ENCODE results near the gene SPACA7.

Gene SPACA7

DNA sequence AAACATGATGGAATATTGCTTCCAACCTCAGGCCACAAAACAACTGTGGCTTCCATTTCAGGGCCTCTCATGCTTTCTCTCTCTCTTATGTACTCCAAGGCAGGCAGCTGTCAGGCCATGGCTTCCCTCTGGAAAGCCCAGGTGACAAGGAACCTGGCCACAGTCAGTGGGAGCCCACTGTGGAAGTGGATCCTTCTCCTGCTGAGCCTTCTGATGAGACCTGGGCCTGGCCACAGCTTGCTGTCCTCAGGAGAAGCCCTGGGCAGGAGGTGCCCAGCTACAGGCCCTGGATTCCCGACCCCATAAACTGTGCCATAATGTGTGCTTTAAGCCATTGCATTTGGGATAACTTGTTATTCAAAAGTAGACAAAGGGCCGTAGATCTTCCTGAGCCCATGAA, 71.2 kb downstream of the SPACA7 start:
- TF ChIP-seq, protein P1, sequence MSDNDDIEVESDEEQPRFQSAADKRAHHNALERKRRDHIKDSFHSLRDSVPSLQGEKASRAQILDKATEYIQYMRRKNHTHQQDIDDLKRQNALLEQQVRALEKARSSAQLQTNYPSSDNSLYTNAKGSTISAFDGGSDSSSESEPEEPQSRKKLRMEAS (IDR thresholded peaks at IDR 0.05) = no peak
- TF ChIP-seq EP300 (IDR thresholded peaks at IDR 0.05; ENCODE audit: borderline replicate concordance) (no peak), NFIC (IDR thresholded peaks at IDR 0.05) (no peak)

DNA sequence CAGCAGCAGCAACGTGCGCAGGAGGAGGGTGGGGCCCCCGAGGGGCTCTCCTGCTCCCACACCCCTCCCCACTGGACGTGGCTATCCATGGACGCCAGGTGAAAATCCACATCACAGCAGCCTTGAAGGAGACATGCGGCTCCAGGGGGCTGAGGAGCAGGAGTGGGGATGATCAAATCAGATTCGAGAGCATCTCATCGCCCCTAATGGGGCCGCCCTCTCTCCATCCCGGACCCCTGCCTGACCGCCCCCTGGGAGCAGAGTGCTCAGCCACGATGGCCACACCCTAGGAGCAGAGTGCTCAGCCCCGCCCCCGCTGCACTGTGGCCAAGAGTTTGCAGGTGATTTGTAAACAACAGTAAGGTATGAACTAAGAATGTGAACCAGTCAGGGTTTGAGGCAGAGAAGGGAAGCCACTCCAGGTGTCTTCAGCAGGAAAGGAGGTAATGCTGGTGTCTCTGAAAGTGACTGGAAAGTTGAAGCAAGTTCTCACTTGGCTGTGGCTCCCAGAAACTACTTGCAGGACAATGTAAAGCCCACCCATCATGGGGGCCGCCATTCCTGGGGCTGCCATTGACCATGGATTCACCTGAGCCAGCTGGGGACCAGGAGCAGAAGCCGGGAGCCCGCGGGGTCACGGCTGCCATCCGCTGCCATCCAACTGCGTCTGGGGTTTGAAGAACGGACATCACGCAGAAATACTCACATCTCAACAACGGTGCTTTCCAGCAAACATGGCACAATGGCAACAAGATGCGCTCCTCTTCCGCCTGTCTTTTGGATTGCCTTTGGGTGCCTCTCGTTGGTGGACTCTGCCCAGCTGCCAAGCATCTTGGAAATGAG, 71.8 kb downstream of the SPACA7 start:
- TF ChIP-seq EP300 (IDR thresholded peaks at IDR 0.05; ENCODE audit: borderline replicate concordance) = no peak
- TF ChIP-seq TEAD4 (IDR thresholded peaks at IDR 0.05) = no peak

DNA sequence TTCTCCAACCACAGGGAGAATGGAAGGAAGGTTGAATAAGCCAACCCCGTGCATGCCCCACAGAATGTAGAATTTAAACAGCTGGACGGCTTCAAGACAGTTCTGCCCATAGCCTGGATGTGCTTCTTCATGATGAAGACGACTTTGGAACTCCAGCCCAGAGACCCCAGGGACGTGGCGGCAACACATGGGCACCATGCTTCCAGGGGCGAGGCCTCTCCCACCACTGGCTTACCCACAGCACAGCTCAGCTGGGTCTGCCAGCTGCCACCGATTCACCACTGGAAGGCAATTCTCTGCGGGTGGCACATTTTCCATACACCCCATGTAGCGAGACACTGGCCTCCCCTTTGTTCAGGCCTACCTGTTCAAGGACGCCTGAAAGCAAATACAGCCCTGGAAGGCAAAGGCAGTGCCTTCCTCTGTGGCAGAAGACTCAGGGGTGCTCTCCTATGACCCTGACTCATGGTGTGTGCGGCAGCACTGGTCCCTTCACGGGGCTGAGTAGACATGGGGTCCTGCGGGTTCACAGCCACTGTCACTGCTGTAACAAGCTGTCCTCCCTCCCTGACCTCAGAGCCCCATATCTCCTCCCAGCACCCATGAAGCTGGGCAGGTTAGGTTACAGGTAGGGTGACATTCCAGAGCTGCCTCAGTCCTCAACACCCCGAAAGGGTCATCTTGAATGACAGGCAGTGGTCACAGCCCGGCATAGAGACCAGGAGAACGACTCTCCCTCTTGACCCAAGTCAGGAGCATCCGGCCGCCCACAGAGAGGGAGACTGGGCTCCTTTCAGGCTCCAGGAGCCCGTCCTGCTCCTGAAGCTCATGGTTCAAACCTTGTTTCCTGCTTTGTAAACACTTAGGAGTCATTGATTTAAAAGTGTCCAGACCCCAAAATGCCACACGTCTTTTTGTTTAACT, 72.7 kb downstream of the SPACA7 start:
- no peak for TF ChIP-seq TAF1 (IDR thresholded peaks at IDR 0.05; ENCODE audit: low read depth)
- no peak for TF ChIP-seq RAD21 (IDR thresholded peaks at IDR 0.05; ENCODE audit: low read depth)
- TF ChIP-seq FOXM1 (IDR thresholded peaks at IDR 0.05; ENCODE audit: borderline replicate concordance, low read depth) = no peak
- no peak for TF ChIP-seq CREB1 (IDR thresholded peaks at IDR 0.05; ENCODE audit: low read depth)
- TF ChIP-seq EP300 (IDR thresholded peaks at IDR 0.05; ENCODE audit: borderline replicate concordance) = no peak

DNA sequence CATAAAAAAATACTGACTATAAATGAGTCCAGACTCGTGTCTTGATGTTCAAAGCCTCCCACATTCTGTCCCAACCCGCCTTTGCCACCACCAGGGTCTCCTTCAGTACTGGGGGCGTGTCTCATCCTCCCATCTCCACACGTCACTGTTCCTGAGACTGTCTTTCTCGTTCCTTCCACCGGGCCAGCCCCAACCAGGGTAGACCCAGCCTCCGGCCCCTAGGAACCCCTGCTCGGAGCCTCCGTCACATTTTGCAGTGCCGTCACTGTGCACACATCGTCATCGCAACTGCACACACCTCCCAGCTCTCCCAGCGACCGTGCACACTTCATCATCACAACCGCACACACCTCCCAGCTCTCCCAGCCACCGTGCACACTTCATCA, 73.4 kb downstream of the SPACA7 start:
- TF ChIP-seq EP300 (IDR thresholded peaks at IDR 0.05; ENCODE audit: borderline replicate concordance) = no peak
- no peak for TF ChIP-seq CREB1 (IDR thresholded peaks at IDR 0.05; ENCODE audit: low read depth)
- no peak for TF ChIP-seq TCF12 (IDR thresholded peaks at IDR 0.05; ENCODE audit: low read depth)
- TF ChIP-seq, protein P1 (IDR thresholded peaks at IDR 0.05) = no peak
- TF ChIP-seq, protein P2, sequence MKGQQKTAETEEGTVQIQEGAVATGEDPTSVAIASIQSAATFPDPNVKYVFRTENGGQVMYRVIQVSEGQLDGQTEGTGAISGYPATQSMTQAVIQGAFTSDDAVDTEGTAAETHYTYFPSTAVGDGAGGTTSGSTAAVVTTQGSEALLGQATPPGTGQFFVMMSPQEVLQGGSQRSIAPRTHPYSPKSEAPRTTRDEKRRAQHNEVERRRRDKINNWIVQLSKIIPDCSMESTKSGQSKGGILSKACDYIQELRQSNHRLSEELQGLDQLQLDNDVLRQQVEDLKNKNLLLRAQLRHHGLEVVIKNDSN (IDR thresholded peaks at IDR 0.05) = no peak
- TF ChIP-seq TEAD4 (IDR thresholded peaks at IDR 0.05) = no peak
- no peak for TF ChIP-seq CEBPB (IDR thresholded peaks at IDR 0.05)
- TF ChIP-seq FOXM1 (IDR thresholded peaks at IDR 0.05; ENCODE audit: borderline replicate concordance, low read depth) = no peak
- TF ChIP-seq REST (IDR thresholded peaks at IDR 0.05; ENCODE audit: low read depth) = no peak
- no peak for TF ChIP-seq TAF1 (IDR thresholded peaks at IDR 0.05; ENCODE audit: low read depth)
- no peak for TF ChIP-seq RAD21 (IDR thresholded peaks at IDR 0.05; ENCODE audit: low read depth)
- no peak for TF ChIP-seq EGR1 (IDR thresholded peaks at IDR 0.05)
- TF ChIP-seq YY1 (IDR thresholded peaks at IDR 0.05; ENCODE audit: low read depth) = no peak
- TF ChIP-seq ZBTB7A (IDR thresholded peaks at IDR 0.05; ENCODE audit: low read depth) = no peak
- TF ChIP-seq NFIC (IDR thresholded peaks at IDR 0.05) = no peak

DNA sequence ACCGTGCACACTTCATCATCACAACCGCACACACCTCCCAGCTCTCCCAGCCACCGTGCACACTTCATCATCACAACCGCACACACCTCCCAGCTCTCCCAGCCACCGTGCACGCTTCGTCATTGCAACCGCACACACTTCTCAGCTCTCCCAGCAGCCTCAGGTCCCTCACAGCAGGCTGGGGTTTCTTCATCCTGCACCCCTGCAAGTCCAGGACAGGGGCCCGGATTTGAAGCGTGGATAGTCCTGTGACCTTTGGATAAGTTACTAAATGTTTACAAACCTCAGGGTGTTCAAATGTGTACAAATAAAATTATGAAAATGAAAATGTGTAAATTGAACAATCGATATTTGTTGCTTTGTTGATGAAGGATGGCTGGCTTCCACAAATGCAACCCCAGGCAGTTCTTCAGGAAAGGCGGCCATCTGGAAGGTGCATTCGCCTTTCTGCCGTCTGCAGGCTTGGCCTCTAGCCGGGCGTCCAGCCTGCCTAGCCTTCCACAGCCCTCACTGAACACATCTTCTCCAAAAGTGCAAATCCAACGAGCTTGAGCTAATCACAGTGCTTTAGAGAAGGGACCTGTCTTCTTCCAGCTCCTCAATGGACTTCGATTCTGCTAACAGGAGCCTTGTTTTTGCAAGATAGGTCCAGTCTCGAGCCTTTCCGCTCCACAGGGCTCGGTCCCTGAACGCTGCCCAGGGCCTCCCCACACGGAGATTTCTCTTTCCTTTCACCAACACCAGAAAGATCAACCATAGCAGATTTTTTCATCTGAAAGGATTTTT, 74.2 kb downstream of the SPACA7 start:
- TF ChIP-seq FOXM1 (IDR thresholded peaks at IDR 0.05; ENCODE audit: borderline replicate concordance, low read depth) (no peak), EGR1 (IDR thresholded peaks at IDR 0.05) (no peak), TEAD4 (IDR thresholded peaks at IDR 0.05) (no peak), TCF12 (IDR thresholded peaks at IDR 0.05; ENCODE audit: low read depth) (no peak), RAD21 (IDR thresholded peaks at IDR 0.05; ENCODE audit: low read depth) (no peak)
- TF ChIP-seq, protein P1 (IDR thresholded peaks at IDR 0.05) = no peak

DNA sequence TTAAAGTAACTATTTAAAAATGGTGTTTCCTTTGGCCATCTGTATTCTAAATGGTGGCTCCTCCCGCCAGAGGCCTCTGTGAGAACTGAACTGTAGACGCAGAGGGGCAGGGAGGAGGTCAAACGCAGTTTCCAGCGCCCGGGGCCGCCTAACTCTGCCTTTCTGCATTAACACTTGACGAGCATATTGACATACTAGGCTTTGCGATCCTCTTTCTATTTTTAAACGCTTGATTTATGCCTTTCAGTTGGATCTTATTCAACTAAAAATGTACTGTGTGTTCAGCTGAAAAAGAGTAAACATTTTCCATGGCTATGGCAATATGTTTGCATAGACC, 74.7 kb downstream of the SPACA7 start:
- TF ChIP-seq, protein P2 (IDR thresholded peaks at IDR 0.05) = no peak
- TF ChIP-seq TEAD4 (IDR thresholded peaks at IDR 0.05) = no peak
- no peak for TF ChIP-seq TAF1 (IDR thresholded peaks at IDR 0.05; ENCODE audit: low read depth)
- TF ChIP-seq EGR1 (IDR thresholded peaks at IDR 0.05) = no peak
- TF ChIP-seq CEBPB (IDR thresholded peaks at IDR 0.05) = no peak
- no peak for TF ChIP-seq YY1 (IDR thresholded peaks at IDR 0.05; ENCODE audit: low read depth)
- TF ChIP-seq RAD21 (IDR thresholded peaks at IDR 0.05; ENCODE audit: low read depth) = no peak
- no peak for TF ChIP-seq FOXM1 (IDR thresholded peaks at IDR 0.05; ENCODE audit: borderline replicate concordance, low read depth)
- no peak for TF ChIP-seq CREB1 (IDR thresholded peaks at IDR 0.05; ENCODE audit: low read depth)
- no peak for TF ChIP-seq ZBTB7A (IDR thresholded peaks at IDR 0.05; ENCODE audit: low read depth)
- TF ChIP-seq, protein P1 (IDR thresholded peaks at IDR 0.05) = no peak
- no peak for TF ChIP-seq NFIC (IDR thresholded peaks at IDR 0.05)
- TF ChIP-seq EP300 (IDR thresholded peaks at IDR 0.05; ENCODE audit: borderline replicate concordance) = no peak
- TF ChIP-seq REST (IDR thresholded peaks at IDR 0.05; ENCODE audit: low read depth) = no peak
- TF ChIP-seq TCF12 (IDR thresholded peaks at IDR 0.05; ENCODE audit: low read depth) = no peak
